HepG2 (cell line): ENCODE data around the gene MXRA8. TPM values are rescaled to one million over a fixed set of nuclear protein-coding genes. Genes with fewer than 3 reads are reported as not detected.

Source experiments
- AGO2 ChIP-seq: fragments of 200-400 bp; formaldehyde crosslinking; optimal IDR thresholded peaks from 2 replicates; pipeline ENCODE3; 2017; ENCODE audit warnings: mild to moderate bottlenecking, low read depth, low read length, moderate library complexity
- ERF ChIP-seq: IDR thresholded peaks from 2 replicates; pipeline ENCODE4 v1.6.1; 2018; ENCODE audit warnings: missing biosample characterization, missing genetic modification reagents
- ETV6 ChIP-seq: sonication (generic); formaldehyde crosslinking; conservative IDR thresholded peaks from 2 replicates; pipeline ENCODE4 v1.4.0; 2020; ENCODE audit warnings: missing genetic modification reagents
- KMT2A ChIP-seq: sonication (generic); formaldehyde crosslinking; IDR thresholded peaks from 2 replicates; pipeline ENCODE4 v1.4.0; 2020; ENCODE audit warnings: missing genetic modification reagents
- SOX6 ChIP-seq, 2 experiments: fragments of 450-650 bp in 1 of 2; sonication (generic) in 1 of 2; formaldehyde crosslinking in 1 of 2; IDR thresholded peaks; 2 replicates each; pipeline versions ENCODE4 v1.4.0 to v1.6.1; 2017 to 2020; ENCODE audit warnings: antibody characterized with exemption in 1 of 2, mild to moderate bottlenecking in 1 of 2, missing genetic modification reagents in 1 of 2
- TCF7L2 ChIP-seq: IDR thresholded peaks from 2 replicates; pipeline ENCODE4 v1.6.1; 2011; ENCODE audit warnings: mild to moderate bottlenecking, low read depth, low read length, moderate library complexity
- ZBTB1 ChIP-seq: sonication (generic); formaldehyde crosslinking; IDR thresholded peaks from 2 replicates; pipeline ENCODE4 v1.4.0; 2020; ENCODE audit warnings: missing genetic modification reagents, borderline replicate concordance
- ZNF232 ChIP-seq: sonication (generic); formaldehyde crosslinking; IDR thresholded peaks from 2 replicates; pipeline ENCODE4 v1.4.0; 2020; ENCODE audit warnings: missing genetic modification reagents, borderline replicate concordance
- ZNF558 ChIP-seq: sonication (generic); formaldehyde crosslinking; IDR thresholded peaks from 2 replicates; pipeline ENCODE4 v1.9.0; 2022; ENCODE audit warnings: mild to moderate bottlenecking, missing genetic modification reagents, borderline replicate concordance
- ZNF605 ChIP-seq: sonication (generic); formaldehyde crosslinking; IDR thresholded peaks from 2 replicates; pipeline ENCODE4 v1.8.0; 2022; ENCODE audit warnings: mild to moderate bottlenecking, missing genetic modification reagents
- ZNF607 ChIP-seq: sonication (generic); formaldehyde crosslinking; IDR thresholded peaks from 2 replicates; pipeline ENCODE4 v1.5.1; 2020; ENCODE audit warnings: missing genetic modification reagents, mild to moderate bottlenecking, borderline replicate concordance
- ZNF672 ChIP-seq: sonication (generic); formaldehyde crosslinking; IDR thresholded peaks from 2 replicates; pipeline ENCODE4 v1.8.1; 2022; ENCODE audit warnings: missing genetic modification reagents
- polyA plus RNA-seq, 8 experiments: library from polyadenylated mRNA; depleted of rRNA in 3 of 8; stranded (reverse) in 7 of 8; unstranded in 1 of 8; fragments of >200 nt; fragmentation: Illumina TruSeq in 4 of 8; extraction: Trizol in 4 of 8; gene quantifications; 2 replicates each; pipeline versions ENCODE4 v1.2.1 to v1.2.3, GENCODE V29; 2011 to 2016; ENCODE audit warnings: low read depth in 4 of 8, missing spikeins in 1 of 8, mixed read lengths in 1 of 8; ENCODE audit not compliant: insufficient read depth in 1 of 8
- total RNA-seq, 5 experiments: library from RNA; depleted of rRNA; stranded (reverse); fragments of >200 nt; fragmentation: Illumina TruSeq; extraction: Trizol; gene quantifications; 2 replicates each; pipeline ENCODE4 v1.2.3, GENCODE V29; 2016; ENCODE audit warnings: low read depth in 1 of 5
- TF ChIP-seq, protein P1 (sequence below): sonication (generic); formaldehyde crosslinking; IDR thresholded peaks from 2 replicates; pipeline ENCODE4 v1.4.0; 2020; ENCODE audit warnings: missing genetic modification reagents
- TF ChIP-seq, protein P2 (sequence below): sonication (generic); formaldehyde crosslinking; IDR thresholded peaks from 2 replicates; pipeline ENCODE4 v1.8.1; 2023; ENCODE audit warnings: mild to moderate bottlenecking, missing genetic modification reagents
- TF ChIP-seq, protein P3 (sequence below), 2 experiments: fragments of 450-650 bp in 1 of 2; sonication (generic) in 1 of 2; formaldehyde crosslinking in 1 of 2; IDR thresholded peaks; 2 replicates each; pipeline versions ENCODE4 v1.6.1 to v1.8.0; 2016 to 2022; ENCODE audit warnings: antibody characterized with exemption in 1 of 2, mild to moderate bottlenecking in 1 of 2, missing genetic modification reagents in 1 of 2

MXRA8 gene
- total and polyA plus RNA-seq, 2 of the 13 experiments (the other 11 are each of a cell fraction or from before 2014, with no cell fraction given): 19.8 to 44.8 TPM

- TF ChIP-seq AGO2 (peak; percentile 79), ZBTB1 (CRISPR knock-in tag) (no peak), ZNF605 (CRISPR knock-in tag) (no peak), SOX6 (IDR thresholded peaks at IDR 0.05) (no peak), SOX6 (CRISPR knock-in tag; IDR thresholded peaks at IDR 0.05) (peak; percentile 13; the same call in 1 of the 2 replicates), ETV6 (CRISPR knock-in tag) (no peak), ZNF232 (CRISPR knock-in tag) (no peak), KMT2A (CRISPR knock-in tag) (peak; percentile 20; the same call in 1 of the 2 replicates), ZNF607 (CRISPR knock-in tag) (no peak), ZNF672 (CRISPR knock-in tag) (peak; percentile 41; the same call in 1 of the 2 replicates), ZNF558 (0 out of 2 replicates have a peak, but pooled peaks have one; percentile 19), TCF7L2 (no peak), ERF (CRISPR knock-in tag) (0 out of 2 replicates have a peak, but pooled peaks have one; percentile 25)
- TF ChIP-seq, protein P1, sequence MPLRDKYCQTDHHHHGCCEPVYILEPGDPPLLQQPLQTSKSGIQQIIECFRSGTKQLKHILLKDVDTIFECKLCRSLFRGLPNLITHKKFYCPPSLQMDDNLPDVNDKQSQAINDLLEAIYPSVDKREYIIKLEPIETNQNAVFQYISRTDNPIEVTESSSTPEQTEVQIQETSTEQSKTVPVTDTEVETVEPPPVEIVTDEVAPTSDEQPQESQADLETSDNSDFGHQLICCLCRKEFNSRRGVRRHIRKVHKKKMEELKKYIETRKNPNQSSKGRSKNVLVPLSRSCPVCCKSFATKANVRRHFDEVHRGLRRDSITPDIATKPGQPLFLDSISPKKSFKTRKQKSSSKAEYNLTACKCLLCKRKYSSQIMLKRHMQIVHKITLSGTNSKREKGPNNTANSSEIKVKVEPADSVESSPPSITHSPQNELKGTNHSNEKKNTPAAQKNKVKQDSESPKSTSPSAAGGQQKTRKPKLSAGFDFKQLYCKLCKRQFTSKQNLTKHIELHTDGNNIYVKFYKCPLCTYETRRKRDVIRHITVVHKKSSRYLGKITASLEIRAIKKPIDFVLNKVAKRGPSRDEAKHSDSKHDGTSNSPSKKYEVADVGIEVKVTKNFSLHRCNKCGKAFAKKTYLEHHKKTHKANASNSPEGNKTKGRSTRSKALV (CRISPR knock-in tag): 0 out of 2 replicates have a peak, but pooled peaks have one; percentile 49
- TF ChIP-seq, protein P2, sequence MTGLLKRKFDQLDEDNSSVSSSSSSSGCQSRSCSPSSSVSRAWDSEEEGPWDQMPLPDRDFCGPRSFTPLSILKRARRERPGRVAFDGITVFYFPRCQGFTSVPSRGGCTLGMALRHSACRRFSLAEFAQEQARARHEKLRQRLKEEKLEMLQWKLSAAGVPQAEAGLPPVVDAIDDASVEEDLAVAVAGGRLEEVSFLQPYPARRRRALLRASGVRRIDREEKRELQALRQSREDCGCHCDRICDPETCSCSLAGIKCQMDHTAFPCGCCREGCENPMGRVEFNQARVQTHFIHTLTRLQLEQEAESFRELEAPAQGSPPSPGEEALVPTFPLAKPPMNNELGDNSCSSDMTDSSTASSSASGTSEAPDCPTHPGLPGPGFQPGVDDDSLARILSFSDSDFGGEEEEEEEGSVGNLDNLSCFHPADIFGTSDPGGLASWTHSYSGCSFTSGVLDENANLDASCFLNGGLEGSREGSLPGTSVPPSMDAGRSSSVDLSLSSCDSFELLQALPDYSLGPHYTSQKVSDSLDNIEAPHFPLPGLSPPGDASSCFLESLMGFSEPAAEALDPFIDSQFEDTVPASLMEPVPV: 0 out of 2 replicates have a peak, but pooled peaks have one; percentile 23
- TF ChIP-seq, protein P3, sequence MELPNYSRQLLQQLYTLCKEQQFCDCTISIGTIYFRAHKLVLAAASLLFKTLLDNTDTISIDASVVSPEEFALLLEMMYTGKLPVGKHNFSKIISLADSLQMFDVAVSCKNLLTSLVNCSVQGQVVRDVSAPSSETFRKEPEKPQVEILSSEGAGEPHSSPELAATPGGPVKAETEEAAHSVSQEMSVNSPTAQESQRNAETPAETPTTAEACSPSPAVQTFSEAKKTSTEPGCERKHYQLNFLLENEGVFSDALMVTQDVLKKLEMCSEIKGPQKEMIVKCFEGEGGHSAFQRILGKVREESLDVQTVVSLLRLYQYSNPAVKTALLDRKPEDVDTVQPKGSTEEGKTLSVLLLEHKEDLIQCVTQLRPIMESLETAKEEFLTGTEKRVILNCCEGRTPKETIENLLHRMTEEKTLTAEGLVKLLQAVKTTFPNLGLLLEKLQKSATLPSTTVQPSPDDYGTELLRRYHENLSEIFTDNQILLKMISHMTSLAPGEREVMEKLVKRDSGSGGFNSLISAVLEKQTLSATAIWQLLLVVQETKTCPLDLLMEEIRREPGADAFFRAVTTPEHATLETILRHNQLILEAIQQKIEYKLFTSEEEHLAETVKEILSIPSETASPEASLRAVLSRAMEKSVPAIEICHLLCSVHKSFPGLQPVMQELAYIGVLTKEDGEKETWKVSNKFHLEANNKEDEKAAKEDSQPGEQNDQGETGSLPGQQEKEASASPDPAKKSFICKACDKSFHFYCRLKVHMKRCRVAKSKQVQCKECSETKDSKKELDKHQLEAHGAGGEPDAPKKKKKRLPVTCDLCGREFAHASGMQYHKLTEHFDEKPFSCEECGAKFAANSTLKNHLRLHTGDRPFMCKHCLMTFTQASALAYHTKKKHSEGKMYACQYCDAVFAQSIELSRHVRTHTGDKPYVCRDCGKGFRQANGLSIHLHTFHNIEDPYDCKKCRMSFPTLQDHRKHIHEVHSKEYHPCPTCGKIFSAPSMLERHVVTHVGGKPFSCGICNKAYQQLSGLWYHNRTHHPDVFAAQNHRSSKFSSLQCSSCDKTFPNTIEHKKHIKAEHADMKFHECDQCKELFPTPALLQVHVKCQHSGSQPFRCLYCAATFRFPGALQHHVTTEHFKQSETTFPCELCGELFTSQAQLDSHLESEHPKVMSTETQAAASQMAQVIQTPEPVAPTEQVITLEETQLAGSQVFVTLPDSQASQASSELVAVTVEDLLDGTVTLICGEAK (IDR thresholded peaks at IDR 0.05): no peak
- TF ChIP-seq, protein P3 (CRISPR knock-in tag; IDR thresholded peaks at IDR 0.05): no peak
Observed at GRCh38 chr1:1331068-1331965, 27.0 kb downstream of the MXRA8 start, which contains the start of gene TAS1R3 (continued).
